Activated T-helper 1 cell treated with anti-CD3 and anti-CD28 coated beads, Interleukin-12 subunit alpha, Interleukin-12 subunit beta, Interleukin-2, Interleukin-4 antibody, amounts not matched to agents 30 ng/mL and 10 ng/mL and 1 ng/mL, durations not matched to agents 14 hours and 24 hours and 36 hours (primary cell): Measurements from ENCODE around the gene ULK1. TPM values are rescaled to one million over a fixed set of nuclear protein-coding genes. Genes with fewer than 3 reads are reported as not detected.
"Not testable (repeated sequence)": the region's sequence is repeated elsewhere in the genome, so short reads cannot be mapped to it uniquely, and the experiment has no call there.

Experiments used
- DNase-seq: peaks from one replicate; pipeline ENCODE4 v3.0.0; 2021; ENCODE audit warnings: low spot score
- H3K27ac Mint-ChIP-seq: one replicate; pipeline ENCODE4 v1.8.0; 2021; ENCODE audit warnings: mild to moderate bottlenecking, mixed read lengths
- H3K27me3 Mint-ChIP-seq: one replicate; pipeline ENCODE4 v1.8.0; 2022; ENCODE audit warnings: mild to moderate bottlenecking, moderate library complexity, mixed read lengths; ENCODE audit not compliant: insufficient read depth
- H3K36me3 Mint-ChIP-seq: one replicate; pipeline ENCODE4 v1.8.0; 2021; ENCODE audit warnings: low read depth, mixed read lengths
- H3K4me1 Mint-ChIP-seq: one replicate; pipeline ENCODE4 v1.8.0; 2021; ENCODE audit warnings: low read depth, mixed read lengths
- H3K4me3 Mint-ChIP-seq: one replicate; pipeline ENCODE4 v1.8.0; 2021; ENCODE audit warnings: mild to moderate bottlenecking, moderate library complexity, mixed read lengths
- H3K9me3 Mint-ChIP-seq: one replicate; pipeline ENCODE4 v1.8.0; 2021; ENCODE audit warnings: mixed read lengths
- intact Hi-C: fragments of 100-400 bp; cut with micrococcal nuclease; formaldehyde crosslinking; loops from one replicate; pipeline ENCODE4 v1.15.1; 2024
- total RNA-seq: library from RNA; stranded (reverse); gene quantifications from 2 replicates; pipeline ENCODE4 v1.2.3, GENCODE V29; 2022

Gene ULK1
- total RNA-seq, 1 donor from 2014 or later: 28.4 TPM

- no peak for DNase-seq
- Mint-ChIP-seq H3K9me3 (peaks cover 8% of the 10 kb centered on the region), H3K4me3 (no peak overlapping the region), H3K27me3 (peaks cover 16% of the 10 kb centered on the region), H3K4me1 (no peaks in the 10 kb centered on the region), H3K27ac (no peak overlapping the region), H3K36me3 (peaks cover 2% of the 10 kb centered on the region)
- intact Hi-C loops: no loop called here
These were observed 8.8 kb upstream of the ULK1 start for GRCh38 chr12:131885543-131886057.

DNA sequence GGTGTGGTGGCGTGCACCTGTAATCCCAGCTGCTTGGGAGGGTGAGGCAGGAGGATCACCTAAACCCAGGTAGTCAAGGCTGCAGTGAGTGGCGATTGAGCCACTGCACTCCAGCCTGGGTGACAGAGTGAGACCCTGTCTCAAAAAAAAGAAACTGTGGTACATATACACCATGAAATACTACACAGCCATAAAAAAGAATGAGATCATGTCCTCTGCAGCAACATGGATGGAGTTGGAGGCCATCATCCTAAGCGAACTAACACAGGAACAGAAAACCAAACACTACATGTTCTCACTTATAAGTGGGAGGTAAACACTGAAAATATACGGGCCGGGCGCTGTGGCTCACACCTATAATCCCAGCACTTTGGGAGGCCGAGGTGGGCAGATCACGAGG lies 2.7 kb upstream of the ULK1 start:
- H3K36me3 Mint-ChIP-seq, H3K27ac Mint-ChIP-seq, H3K4me1 Mint-ChIP-seq, H3K9me3 Mint-ChIP-seq, DNase-seq, H3K4me3 Mint-ChIP-seq: not testable (repeated sequence)
- intact Hi-C loops: loop anchor here (10.0 kb wide), 3 partner anchors 207 to 1017 kb away; partner anchors contain the start of gene RAN
- peaks cover 14% of the 10 kb centered on the region for H3K27me3 Mint-ChIP-seq

- peaks cover 14% of the 10 kb centered on the region for H3K27me3 Mint-ChIP-seq
- intact Hi-C loops: loop anchor here (10.0 kb wide), 3 partner anchors 208 to 1018 kb away; partner anchors contain the start of gene RAN
These were observed 1.5 kb upstream of the ULK1 start for GRCh38 chr12:131892711-131893604.

GRCh38 chr12:131893605-131894312 lies 663 bp upstream of the ULK1 start:
- Mint-ChIP-seq H3K4me3 (peak overlapping the region; percentile 39), H3K27me3 (peaks cover 12% of the 10 kb centered on the region), H3K36me3 (no peaks in the 10 kb centered on the region), H3K9me3 (no peaks in the 10 kb centered on the region), H3K4me1 (no peaks in the 10 kb centered on the region), H3K27ac (no peak overlapping the region)
- no peak for DNase-seq
- intact Hi-C loops: loop anchor here (1.0 to 10.0 kb wide), 6 partner anchors 56 to 1019 kb away; partner anchors contain the start of genes EP400, MMP17 and RAN

More at GRCh38 chr12:131892711-131893604, 1.5 kb upstream of the ULK1 start:
- Mint-ChIP-seq H3K4me1 (no peaks in the 10 kb centered on the region), H3K4me3 (peak overlapping the region; percentile 39), H3K36me3 (no peaks in the 10 kb centered on the region), H3K9me3 (no peaks in the 10 kb centered on the region), H3K27ac (no peak overlapping the region)
- DNase-seq: no peak

DNA sequence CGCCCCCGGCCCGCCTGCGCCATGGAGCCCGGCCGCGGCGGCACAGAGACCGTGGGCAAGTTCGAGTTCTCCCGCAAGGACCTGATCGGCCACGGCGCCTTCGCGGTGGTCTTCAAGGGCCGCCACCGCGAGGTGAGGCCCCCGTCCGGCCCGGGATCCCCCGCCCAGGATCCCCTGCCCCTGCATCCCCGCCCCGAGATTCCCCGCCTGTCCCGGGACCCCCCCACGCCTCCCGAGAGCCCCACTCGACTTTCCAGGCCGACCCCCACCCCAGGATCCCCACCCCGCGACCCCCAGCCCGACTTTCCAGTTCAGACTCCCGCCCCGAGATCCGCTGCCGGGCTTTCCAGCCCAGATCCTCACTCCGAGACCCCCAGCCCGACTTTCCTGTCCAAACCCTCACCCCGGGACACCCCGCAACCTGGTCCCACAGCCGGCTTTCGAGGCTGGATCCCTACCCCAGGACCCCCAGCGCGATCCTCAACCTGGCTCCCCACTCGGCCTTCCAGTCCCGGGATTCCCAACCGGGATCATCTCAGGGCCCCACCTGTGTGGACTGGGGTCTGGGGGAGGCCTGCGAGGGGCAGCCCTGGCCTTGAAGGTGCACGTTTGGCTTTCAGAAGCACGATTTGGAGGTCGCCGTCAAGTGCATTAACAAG lies 688 bp downstream of the ULK1 start:
- peaks cover 2% of the 10 kb centered on the region for H3K27me3 Mint-ChIP-seq
- no peaks in the 10 kb centered on the region for H3K36me3 Mint-ChIP-seq
- DNase-seq: no peak
- peak overlapping the region; percentile 86 for H3K4me3 Mint-ChIP-seq
- no peaks in the 10 kb centered on the region for H3K4me1 Mint-ChIP-seq
- H3K9me3 Mint-ChIP-seq: no peaks in the 10 kb centered on the region
- peak overlapping the region; percentile 78 for H3K27ac Mint-ChIP-seq
- intact Hi-C loops: loop anchor here (1.0 to 10.0 kb wide), 7 partner anchors 54 to 1020 kb away; partner anchors contain the start of genes EP400, MMP17, RAN and SFSWAP

- DNase-seq: no peak
- intact Hi-C loops: loop anchor here (1.0 to 10.0 kb wide), 5 partner anchors 34 to 1021 kb away; partner anchors contain the start of genes PUS1, RAN and SFSWAP
- Mint-ChIP-seq H3K27me3 (peaks cover 2% of the 10 kb centered on the region), H3K9me3 (no peaks in the 10 kb centered on the region), H3K36me3 (no peaks in the 10 kb centered on the region), H3K27ac (peak overlapping the region; percentile 78), H3K4me3 (peak overlapping the region; percentile 86), H3K4me1 (no peaks in the 10 kb centered on the region)
These were observed 1.2 kb downstream of the ULK1 start for GRCh38 chr12:131895640-131896079.

GRCh38 chr12:131896080-131896810 lies 1.8 kb downstream of the ULK1 start:
- DNase-seq: peak; percentile 63
- intact Hi-C loops: loop anchor here (1.0 to 10.0 kb wide), 5 partner anchors 33 to 1021 kb away; partner anchors contain the start of genes PUS1, RAN and SFSWAP
- Mint-ChIP-seq H3K27ac (no peak overlapping the region), H3K4me3 (peak overlapping the region; percentile 86), H3K4me1 (no peaks in the 10 kb centered on the region), H3K27me3 (peaks cover 2% of the 10 kb centered on the region), H3K36me3 (no peaks in the 10 kb centered on the region), H3K9me3 (no peaks in the 10 kb centered on the region)

GRCh38 chr12:131896811-131897270 lies 2.4 kb downstream of the ULK1 start:
- Mint-ChIP-seq H3K4me1 (no peaks in the 10 kb centered on the region), H3K36me3 (no peaks in the 10 kb centered on the region), H3K4me3 (peak overlapping the region; percentile 64), H3K27ac (no peak overlapping the region), H3K27me3 (peaks cover 2% of the 10 kb centered on the region), H3K9me3 (no peaks in the 10 kb centered on the region)
- no peak for DNase-seq
- intact Hi-C loops: loop anchor here (1.0 to 10.0 kb wide), 5 partner anchors 32 to 1022 kb away; partner anchors contain the start of genes PUS1, RAN and SFSWAP

GRCh38 chr12:131897276-131897675 lies 2.9 kb downstream of the ULK1 start:
- intact Hi-C loops: loop anchor here (5.0 to 10.0 kb wide), 4 partner anchors 185 to 1022 kb away; partner anchors contain the start of genes RAN and SFSWAP

DNA sequence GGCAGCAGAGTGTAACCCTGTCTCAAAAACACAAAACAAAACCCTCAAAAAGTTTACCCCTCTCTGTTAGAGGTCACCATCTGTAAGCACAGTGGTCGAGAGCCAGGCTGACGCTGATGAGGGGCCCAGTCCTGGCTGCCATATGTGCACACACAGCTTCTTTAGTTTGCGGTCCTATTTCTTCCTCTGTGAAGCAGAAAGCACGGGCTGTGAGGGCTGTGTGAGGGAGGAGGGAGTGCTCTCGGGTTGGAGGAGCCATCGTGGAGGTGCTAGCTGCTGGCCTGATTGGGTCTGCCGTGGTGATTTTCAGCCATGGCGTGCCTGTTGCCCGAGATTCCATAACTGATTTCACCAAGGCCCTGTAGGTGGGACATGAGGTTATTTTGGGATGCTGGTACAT lies 3.5 kb downstream of the ULK1 start:
- Mint-ChIP-seq H3K4me3 (peak overlapping the region; percentile 64), H3K27ac (no peak overlapping the region), H3K27me3 (peaks cover 2% of the 10 kb centered on the region), H3K36me3 (no peaks in the 10 kb centered on the region), H3K4me1 (no peaks in the 10 kb centered on the region), H3K9me3 (no peaks in the 10 kb centered on the region)
- intact Hi-C loops: loop anchor here (5.0 to 10.0 kb wide), 4 partner anchors 186 to 1023 kb away; partner anchors contain the start of genes RAN and SFSWAP
- DNase-seq: no peak

More at GRCh38 chr12:131897276-131897675, 2.9 kb downstream of the ULK1 start:
- no peaks in the 10 kb centered on the region for H3K9me3 Mint-ChIP-seq
- no peaks in the 10 kb centered on the region for H3K36me3 Mint-ChIP-seq
- H3K4me1 Mint-ChIP-seq: no peaks in the 10 kb centered on the region
- DNase-seq: no peak
- peak overlapping the region; percentile 64 for H3K4me3 Mint-ChIP-seq
- H3K27me3 Mint-ChIP-seq: peaks cover 2% of the 10 kb centered on the region
- no peak overlapping the region for H3K27ac Mint-ChIP-seq

GRCh38 chr12:131900397-131900796 lies 6.0 kb downstream of the ULK1 start:
- Mint-ChIP-seq H3K36me3 (no peaks in the 10 kb centered on the region), H3K4me3 (no peak overlapping the region), H3K4me1 (no peaks in the 10 kb centered on the region), H3K9me3 (no peaks in the 10 kb centered on the region), H3K27me3 (no peaks in the 10 kb centered on the region), H3K27ac (no peak overlapping the region)
- intact Hi-C loops: no loop called here
- no peak for DNase-seq
